Glutamatergic neuron (in vitro differentiated cells): ENCODE data around the gene UBXN1. TPM values are rescaled to one million over a fixed set of nuclear protein-coding genes. Genes with fewer than 3 reads are reported as not detected.

ENCODE experiments used
- DNase-seq: peaks from one replicate; pipeline ENCODE4 v3.0.0; 2022
- H3K27ac Mint-ChIP-seq: one replicate; pipeline ENCODE4 v1.8.0; 2020; ENCODE audit warnings: mild to moderate bottlenecking, mixed read lengths, inconsistent platforms; ENCODE audit not compliant: unreplicated experiment
- H3K27me3 Mint-ChIP-seq: one replicate; pipeline ENCODE4 v1.8.0; 2020; ENCODE audit warnings: mild to moderate bottlenecking, moderate library complexity, mixed read lengths, inconsistent platforms; ENCODE audit not compliant: unreplicated experiment
- H3K36me3 Mint-ChIP-seq: one replicate; pipeline ENCODE4 v1.8.0; 2020; ENCODE audit warnings: mild to moderate bottlenecking, mixed read lengths, inconsistent platforms; ENCODE audit not compliant: unreplicated experiment
- H3K4me1 Mint-ChIP-seq: one replicate; pipeline ENCODE4 v1.8.0; 2020; ENCODE audit warnings: mild to moderate bottlenecking, low read depth, mixed read lengths, inconsistent platforms; ENCODE audit not compliant: unreplicated experiment
- H3K4me3 Mint-ChIP-seq: one replicate; pipeline ENCODE4 v1.8.0; 2020; ENCODE audit warnings: mild to moderate bottlenecking, mixed read lengths, inconsistent platforms; ENCODE audit not compliant: unreplicated experiment
- H3K9me3 Mint-ChIP-seq: one replicate; pipeline ENCODE4 v1.8.0; 2020; ENCODE audit warnings: mild to moderate bottlenecking, moderate library complexity, mixed read lengths, inconsistent platforms; ENCODE audit not compliant: unreplicated experiment
- total RNA-seq: library from RNA; stranded (reverse); fragmentation: NEBNext Ultra II Directional; extraction: Animal tissue kit (Norgen Biotek cat#: 25700); gene quantifications from one replicate; pipeline ENCODE4 v1.2.1, GENCODE V29; 2021; ENCODE audit not compliant: unreplicated experiment
- TF ChIP-seq, protein P1 (sequence below): fragments of 200-600 bp; sonication (generic); IDR thresholded peaks from one replicate; pipeline ENCODE4 v1.5.0; 2021; ENCODE audit not compliant: partially characterized antibody, unreplicated experiment

The UBXN1 gene
- total RNA-seq, 1 donor from 2014 or later, result 146 TPM

DNA sequence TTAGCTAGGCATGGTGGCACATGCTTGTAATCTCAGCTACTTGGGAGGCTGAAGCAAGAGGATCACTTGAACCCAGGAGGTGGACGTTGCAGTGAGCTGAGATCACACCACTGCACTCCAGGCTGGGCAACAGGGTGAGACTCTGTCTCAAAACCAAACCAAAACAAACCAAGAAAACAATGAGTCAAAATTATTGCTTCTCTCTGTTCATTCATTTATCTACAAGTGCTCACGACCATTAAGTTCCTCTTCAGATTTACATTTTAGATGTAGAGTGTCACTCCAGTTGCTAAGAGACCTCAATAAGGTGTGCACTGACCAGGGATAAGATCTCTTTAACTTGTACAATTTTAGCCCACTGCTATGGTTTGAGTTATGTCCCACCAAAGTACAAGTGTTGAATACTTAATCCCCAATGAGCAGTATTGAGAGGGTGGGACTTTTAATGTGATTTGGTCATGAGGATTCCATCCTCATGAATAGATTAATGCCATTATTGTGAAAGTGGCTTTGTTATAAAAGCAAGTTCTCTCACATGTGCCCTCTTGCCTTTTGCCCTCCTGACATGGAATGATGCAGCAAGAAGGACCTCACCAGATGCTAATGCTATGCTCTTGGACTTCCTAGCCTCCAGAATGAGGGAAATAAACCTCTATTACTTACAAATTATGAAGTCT, 40.6 kb upstream of the UBXN1 start:
- peaks cover 10% of the 10 kb centered on the region for H3K4me1 Mint-ChIP-seq
- TF ChIP-seq, protein P1, sequence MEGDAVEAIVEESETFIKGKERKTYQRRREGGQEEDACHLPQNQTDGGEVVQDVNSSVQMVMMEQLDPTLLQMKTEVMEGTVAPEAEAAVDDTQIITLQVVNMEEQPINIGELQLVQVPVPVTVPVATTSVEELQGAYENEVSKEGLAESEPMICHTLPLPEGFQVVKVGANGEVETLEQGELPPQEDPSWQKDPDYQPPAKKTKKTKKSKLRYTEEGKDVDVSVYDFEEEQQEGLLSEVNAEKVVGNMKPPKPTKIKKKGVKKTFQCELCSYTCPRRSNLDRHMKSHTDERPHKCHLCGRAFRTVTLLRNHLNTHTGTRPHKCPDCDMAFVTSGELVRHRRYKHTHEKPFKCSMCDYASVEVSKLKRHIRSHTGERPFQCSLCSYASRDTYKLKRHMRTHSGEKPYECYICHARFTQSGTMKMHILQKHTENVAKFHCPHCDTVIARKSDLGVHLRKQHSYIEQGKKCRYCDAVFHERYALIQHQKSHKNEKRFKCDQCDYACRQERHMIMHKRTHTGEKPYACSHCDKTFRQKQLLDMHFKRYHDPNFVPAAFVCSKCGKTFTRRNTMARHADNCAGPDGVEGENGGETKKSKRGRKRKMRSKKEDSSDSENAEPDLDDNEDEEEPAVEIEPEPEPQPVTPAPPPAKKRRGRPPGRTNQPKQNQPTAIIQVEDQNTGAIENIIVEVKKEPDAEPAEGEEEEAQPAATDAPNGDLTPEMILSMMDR, result no peak
- no peaks in the 10 kb centered on the region for H3K27me3 Mint-ChIP-seq
- peaks cover 8% of the 10 kb centered on the region for H3K36me3 Mint-ChIP-seq
- DNase-seq, result no peak
- H3K9me3 Mint-ChIP-seq, result peaks cover 2% of the 10 kb centered on the region
- H3K27ac Mint-ChIP-seq, result peak overlapping the region; percentile 1
- no peak overlapping the region for H3K4me3 Mint-ChIP-seq

DNA sequence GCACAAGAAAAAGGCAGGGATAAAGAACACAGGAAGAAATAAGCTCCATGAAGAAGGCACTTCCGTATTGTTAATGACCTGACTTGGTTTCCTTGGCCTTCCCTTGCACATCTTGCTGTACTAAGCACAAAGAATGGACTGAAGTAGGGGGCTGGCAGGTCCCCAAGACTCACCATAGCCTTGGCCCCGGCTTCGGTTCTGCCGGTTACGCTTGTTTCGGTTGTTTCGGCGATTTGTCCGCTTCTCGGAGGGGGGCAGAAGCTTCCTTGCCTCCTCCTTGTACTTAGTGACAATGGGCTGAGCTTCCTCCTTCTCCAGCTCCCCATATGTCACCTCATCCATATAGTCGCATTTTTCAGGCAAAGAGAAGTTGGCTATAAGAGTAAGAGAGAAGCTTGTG, 37.9 kb upstream of the UBXN1 start:
- TF ChIP-seq, protein P1, result no peak
- peaks cover 5% of the 10 kb centered on the region for H3K9me3 Mint-ChIP-seq
- DNase-seq, result no peak
- H3K27me3 Mint-ChIP-seq, result peaks cover 3% of the 10 kb centered on the region
- no peak overlapping the region for H3K4me3 Mint-ChIP-seq
- H3K4me1 Mint-ChIP-seq, result peaks cover 2% of the 10 kb centered on the region
- H3K27ac Mint-ChIP-seq, result no peak overlapping the region
- peaks cover 8% of the 10 kb centered on the region for H3K36me3 Mint-ChIP-seq

DNA sequence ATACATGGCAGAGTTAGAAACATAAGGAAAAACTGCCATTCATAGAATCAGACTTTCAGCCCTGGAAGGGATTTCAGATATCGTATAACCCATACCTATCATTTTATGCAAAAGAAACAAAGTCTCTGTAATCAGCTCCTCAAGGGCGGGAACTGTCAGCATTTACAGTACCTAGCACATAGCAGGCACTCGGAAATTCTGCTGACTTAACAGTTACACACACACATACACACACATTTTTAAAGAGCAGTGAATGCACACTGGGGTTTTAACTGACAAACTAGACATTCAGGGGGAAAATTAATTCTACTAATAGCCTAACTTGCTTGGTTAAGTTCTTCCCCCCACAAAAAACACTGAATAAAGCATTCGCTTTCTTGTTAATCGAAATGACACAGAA, 37.3 kb upstream of the UBXN1 start:
- Mint-ChIP-seq H3K4me3 (peak overlapping the region; percentile 65), H3K4me1 (peaks cover 2% of the 10 kb centered on the region), H3K27me3 (peaks cover 3% of the 10 kb centered on the region), H3K9me3 (peaks cover 5% of the 10 kb centered on the region), H3K36me3 (peaks cover 8% of the 10 kb centered on the region), H3K27ac (no peak overlapping the region)
- TF ChIP-seq, protein P1, result no peak
- no peak for DNase-seq

DNA sequence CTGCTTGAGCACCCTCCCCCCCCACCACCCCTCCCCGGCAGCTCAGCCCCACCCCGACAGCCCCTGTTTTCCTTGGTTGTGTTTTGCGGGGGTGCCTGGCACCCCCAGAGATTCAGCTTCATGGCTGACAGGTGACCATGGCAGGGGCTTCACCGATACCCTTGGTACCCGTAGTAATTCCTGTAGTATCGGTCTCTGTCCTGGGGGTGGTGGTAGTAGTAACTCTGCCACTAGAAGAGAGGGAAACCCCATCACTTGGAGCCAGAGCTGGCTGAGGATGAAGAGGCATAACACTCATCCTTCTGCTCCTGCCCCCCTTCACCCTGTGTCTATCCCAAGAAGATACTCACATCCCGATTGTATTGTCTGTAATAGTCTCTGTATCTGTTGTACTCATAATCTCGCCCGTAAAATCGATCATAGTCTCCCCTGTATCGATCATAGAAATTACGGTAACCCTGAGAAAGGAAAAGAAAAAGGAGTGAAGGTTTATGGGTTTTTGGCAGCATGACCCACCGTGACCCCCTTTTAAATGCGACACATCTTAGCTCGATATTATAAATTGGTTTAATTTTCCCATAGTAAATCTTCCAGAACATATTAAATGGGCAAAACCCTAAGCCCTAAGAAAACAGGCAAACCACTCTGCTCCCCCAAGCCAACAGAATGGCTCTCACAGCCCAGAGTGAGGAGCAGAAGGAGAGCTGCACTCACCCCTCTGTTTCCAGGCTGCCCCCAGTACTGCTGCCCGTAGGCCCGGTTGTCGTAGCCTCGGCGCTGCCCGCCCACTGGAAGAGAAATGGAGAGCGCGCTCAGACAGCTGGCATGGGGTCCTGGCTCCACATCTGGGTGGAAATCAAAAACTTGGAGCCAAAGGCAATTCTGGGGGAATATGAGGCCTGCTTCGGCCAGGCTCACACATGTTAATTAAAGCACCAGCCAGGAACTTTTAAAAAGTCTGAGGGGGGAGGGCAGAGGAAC, 36.6 kb upstream of the UBXN1 start:
- Mint-ChIP-seq H3K27me3 (peaks cover 3% of the 10 kb centered on the region), H3K4me1 (peaks cover 2% of the 10 kb centered on the region), H3K36me3 (peaks cover 5% of the 10 kb centered on the region), H3K27ac (no peak overlapping the region), H3K9me3 (peaks cover 5% of the 10 kb centered on the region), H3K4me3 (no peak overlapping the region)
- DNase-seq, result no peak
- TF ChIP-seq, protein P1, result no peak

DNA sequence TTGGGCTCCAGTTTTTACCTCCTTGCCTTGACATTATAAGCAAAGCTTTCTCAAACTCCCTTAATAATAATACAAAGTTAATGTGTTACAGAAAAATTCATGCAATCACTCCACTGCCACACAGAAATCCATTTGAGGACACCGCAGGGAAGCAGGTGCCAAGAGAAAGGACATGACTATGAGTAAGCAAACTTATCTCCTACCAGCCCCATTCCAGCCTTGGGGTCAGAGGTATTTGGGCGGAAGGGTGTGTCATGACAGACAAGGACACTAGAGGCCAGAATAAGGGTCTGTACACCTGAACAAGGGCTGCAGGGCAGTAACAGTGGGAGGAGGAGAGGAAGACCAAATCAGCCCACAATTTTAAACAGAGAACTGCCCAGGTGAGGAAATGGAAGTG, 34.5 kb upstream of the UBXN1 start:
- peaks cover 8% of the 10 kb centered on the region for H3K4me1 Mint-ChIP-seq
- peaks cover 6% of the 10 kb centered on the region for H3K27me3 Mint-ChIP-seq
- peaks cover 5% of the 10 kb centered on the region for H3K36me3 Mint-ChIP-seq
- peaks cover 14% of the 10 kb centered on the region for H3K9me3 Mint-ChIP-seq
- no peak overlapping the region for H3K4me3 Mint-ChIP-seq
- no peak for DNase-seq
- TF ChIP-seq, protein P1, result no peak
- peak overlapping the region; percentile 64 for H3K27ac Mint-ChIP-seq
